GM06990 (cell line): ENCODE results near the gene KLF13.

ENCODE experiments used
- DNase-seq: peaks from one replicate; pipeline ENCODE4 v3.0.0-alpha.2; 2011; ENCODE audit not compliant: insufficient read length; ENCODE audit errors: extremely low read depth
- H3K27me3 ChIP-seq: replicated peaks from 2 replicates; pipeline ENCODE4 v1.6.0; 2011; ENCODE audit warnings: low read length; ENCODE audit not compliant: control insufficient read depth, insufficient read depth
- H3K36me3 ChIP-seq: 2 replicates; pipeline ENCODE4 v1.5.1; 2011; ENCODE audit warnings: low read length; ENCODE audit not compliant: control insufficient read depth, insufficient read depth
- H3K4me3 ChIP-seq: replicated peaks from 2 replicates; pipeline ENCODE4 v1.5.1; 2011; ENCODE audit warnings: low read depth, mild to moderate bottlenecking, control low read depth, low read length
- TF ChIP-seq, protein P1 (sequence below): IDR thresholded peaks from 2 replicates; pipeline ENCODE4 v1.5.1; 2011; ENCODE audit warnings: low read length, control low read depth, mild to moderate bottlenecking, inconsistent platforms; ENCODE audit not compliant: insufficient read depth, poor library complexity, severe bottlenecking

The KLF13 gene

DNA sequence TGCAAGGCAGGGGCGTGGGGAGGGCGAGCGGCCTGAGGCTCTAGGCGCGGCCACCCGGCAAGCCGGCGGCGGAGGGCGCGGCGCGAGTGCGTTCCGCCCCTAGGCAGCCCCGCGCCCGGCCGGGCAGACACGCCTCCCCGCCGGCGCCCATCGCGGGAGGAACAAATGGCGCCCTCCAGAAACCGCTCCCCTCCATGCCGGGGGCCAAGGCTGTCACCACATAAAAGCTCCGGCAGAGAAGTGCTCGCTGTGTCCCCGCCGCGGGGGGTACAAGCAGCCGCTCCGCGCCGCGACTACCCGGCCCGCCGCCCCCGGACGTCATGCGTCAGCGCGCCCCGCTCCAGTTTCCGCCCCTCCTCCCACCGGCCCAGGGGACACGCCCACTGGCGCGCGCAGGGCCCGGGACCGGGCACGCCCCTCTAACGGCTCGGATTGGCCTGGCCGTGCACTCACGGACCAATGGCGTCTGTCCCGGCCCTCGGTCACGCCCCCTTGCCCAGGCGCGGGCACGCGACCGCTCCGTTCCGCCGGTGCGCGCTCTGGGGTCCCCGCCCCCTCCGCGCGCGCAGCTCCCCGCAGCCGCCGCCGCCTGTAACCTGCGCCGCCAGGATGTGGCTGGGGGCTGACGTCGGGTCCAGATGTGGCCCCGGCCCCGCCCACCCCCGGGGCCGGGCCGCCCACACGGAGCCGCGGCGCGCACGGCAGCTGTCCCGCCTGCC, at the start of gene KLF13:
Gene KLF13 (plus strand): TSS at position 680 of the 719 bp plus-strand sequence. CDS start 378 bp downstream, outside the sequence.
- peak within 1 kb of the TSS; percentile 86 for H3K4me3 ChIP-seq
- DNase-seq = peak; percentile 100
- TF ChIP-seq, protein P1, sequence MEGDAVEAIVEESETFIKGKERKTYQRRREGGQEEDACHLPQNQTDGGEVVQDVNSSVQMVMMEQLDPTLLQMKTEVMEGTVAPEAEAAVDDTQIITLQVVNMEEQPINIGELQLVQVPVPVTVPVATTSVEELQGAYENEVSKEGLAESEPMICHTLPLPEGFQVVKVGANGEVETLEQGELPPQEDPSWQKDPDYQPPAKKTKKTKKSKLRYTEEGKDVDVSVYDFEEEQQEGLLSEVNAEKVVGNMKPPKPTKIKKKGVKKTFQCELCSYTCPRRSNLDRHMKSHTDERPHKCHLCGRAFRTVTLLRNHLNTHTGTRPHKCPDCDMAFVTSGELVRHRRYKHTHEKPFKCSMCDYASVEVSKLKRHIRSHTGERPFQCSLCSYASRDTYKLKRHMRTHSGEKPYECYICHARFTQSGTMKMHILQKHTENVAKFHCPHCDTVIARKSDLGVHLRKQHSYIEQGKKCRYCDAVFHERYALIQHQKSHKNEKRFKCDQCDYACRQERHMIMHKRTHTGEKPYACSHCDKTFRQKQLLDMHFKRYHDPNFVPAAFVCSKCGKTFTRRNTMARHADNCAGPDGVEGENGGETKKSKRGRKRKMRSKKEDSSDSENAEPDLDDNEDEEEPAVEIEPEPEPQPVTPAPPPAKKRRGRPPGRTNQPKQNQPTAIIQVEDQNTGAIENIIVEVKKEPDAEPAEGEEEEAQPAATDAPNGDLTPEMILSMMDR = no peak

DNA sequence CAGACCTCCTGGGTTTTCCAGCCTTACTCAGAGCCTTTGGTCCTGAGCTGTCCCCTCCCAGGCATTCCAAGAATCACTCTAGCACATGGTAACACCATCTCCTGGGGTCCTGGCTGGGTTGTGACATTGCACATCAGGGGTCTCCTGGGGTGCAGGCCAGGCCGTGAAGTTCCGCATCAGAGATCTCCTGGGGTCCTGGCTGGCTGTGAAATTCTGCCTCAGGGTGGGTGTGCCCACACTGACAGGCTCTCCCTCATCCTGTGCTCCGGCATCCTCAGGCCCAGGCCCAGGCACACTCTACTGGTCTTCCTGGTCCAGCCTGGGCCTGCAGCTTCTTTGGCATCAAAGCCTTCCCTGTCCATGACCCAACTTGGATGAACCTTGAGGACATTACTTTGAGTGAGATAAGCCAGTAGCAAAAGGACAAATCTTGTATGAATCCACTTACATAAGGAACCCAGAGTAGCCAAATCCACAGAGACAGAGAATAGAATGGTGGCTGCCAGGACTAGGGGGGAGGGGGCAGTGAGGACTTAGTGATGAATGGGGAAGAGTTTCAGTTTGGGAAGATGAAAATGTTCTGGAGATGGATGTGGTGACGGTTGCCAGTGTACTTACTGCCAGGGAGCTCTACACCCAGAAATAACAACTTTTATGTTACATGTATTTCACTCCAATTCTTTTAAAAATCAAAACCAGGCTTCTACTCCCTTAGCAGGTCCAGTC, 49.1 kb upstream of the KLF13 start:
- no peak for DNase-seq
- no peak overlapping the region for H3K4me3 ChIP-seq
- TF ChIP-seq, protein P1 = no peak
- H3K27me3 ChIP-seq = no peaks in the 10 kb centered on the region
- H3K36me3 ChIP-seq = no peaks in the 10 kb centered on the region

More for the DNA sequence above, at the start of gene KLF13:
- Histone ChIP-seq H3K27me3 (no peaks in the 10 kb centered on the region), H3K36me3 (peaks cover 6% of the 10 kb centered on the region)

DNA sequence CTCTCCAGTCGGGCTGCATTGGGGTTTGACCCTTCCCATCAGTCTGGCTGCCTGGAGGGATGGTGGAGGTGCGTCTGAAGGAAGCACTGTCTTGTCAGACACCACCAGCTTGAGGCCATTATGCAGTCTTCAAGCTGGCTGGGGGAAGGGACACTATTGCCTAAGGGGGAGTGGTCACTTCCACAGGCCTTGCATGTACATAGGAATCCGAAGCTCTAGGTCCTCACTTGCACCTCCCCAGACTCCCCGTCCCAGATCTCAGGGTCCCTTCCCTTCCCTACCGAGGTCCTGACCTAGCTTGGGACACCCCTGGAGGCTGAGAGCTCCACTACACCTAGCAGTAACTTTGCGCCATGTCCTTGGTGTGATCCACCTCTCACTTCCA, 48.6 kb upstream of the KLF13 start:
- no peaks in the 10 kb centered on the region for H3K36me3 ChIP-seq
- no peak for DNase-seq
- H3K27me3 ChIP-seq = no peaks in the 10 kb centered on the region
- TF ChIP-seq, protein P1 = no peak
- no peak overlapping the region for H3K4me3 ChIP-seq

DNA sequence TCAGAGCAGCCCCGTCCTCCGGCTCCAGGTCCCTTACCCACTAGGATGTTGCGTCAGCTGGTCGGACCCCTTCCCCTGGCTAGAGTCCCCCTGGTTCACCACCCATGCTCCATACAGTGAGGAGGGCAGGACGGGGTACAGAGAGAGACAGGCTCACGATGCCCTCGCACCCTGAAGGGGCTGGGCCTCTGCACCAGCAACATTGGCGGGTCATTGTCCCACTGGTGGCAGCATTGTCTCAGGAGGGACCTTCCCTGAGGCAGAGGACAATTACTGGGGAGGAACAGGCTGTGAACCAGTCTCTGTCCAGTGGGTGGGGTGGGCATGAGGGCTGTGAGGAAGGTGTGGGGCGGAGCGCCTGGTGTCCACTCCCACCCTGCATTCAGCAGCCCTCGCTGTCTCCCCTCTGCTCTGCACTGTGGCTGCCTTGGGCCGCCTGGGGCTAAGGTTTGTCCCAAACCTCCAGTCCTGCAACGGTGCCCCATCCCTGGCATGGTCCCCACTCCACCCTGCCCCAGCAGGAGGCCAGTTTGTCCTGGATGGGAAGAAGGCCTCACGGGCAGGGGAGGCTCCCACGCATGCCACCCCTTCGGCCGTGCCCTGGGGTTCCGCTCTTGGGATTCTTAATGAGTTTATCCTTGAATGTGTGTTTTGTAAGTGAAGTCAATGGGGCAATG, 48.0 kb upstream of the KLF13 start:
- Histone ChIP-seq H3K27me3 (no peaks in the 10 kb centered on the region), H3K4me3 (no peak overlapping the region), H3K36me3 (no peaks in the 10 kb centered on the region)
- TF ChIP-seq, protein P1 = no peak
- DNase-seq = no peak

DNA sequence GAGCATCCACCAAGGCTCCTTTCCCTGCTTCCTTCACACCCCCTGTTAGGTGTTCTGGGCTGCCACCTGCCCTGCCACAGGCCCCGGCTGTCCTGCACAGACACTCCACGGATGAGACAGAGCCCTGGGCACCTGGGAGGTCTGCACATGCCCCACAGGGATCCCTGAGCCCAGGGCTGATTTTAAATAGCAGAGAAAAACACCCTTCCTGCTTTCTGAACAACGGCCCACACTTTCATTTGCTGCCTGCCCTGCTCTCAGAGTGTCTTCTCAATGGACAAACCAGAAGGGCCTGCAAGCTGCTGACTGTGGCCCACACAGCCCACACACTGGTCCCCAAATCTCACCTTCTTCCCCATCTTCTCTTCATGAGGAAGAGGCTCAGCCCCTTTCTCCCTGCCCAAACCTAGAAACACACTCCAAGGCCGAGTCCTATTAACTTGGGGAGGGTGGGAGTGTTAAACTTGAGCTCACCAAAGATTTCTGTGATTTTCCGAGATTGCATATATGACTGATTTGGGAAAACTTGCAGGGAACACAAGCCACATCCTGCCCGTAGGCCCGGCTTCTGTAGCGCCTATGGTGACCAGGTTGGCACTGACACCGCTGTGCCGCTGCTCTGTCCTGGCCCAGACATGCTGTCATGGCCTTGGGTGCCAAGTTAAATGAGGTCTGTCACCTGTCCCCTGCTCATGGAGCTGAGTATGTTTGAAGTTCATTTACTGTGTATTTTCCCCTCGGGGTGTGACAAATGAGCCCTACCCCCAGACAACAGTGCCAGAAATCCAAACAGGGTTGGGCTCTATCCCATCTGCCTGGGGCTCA, 47.2 kb upstream of the KLF13 start:
- Histone ChIP-seq H3K27me3 (no peaks in the 10 kb centered on the region), H3K4me3 (no peak overlapping the region), H3K36me3 (no peaks in the 10 kb centered on the region)
- DNase-seq = no peak
- TF ChIP-seq, protein P1 = no peak
